K562 (cell line): ENCODE measurements around the gene ZNF655. TPM values are rescaled to one million over a fixed set of nuclear protein-coding genes. Genes with fewer than 3 reads are reported as not detected.

ENCODE experiments used
- ATAC-seq: fragments of 200-7000 bp; cut with Tn5 transposase; 3 replicates; pipeline ENCODE4 v1.9.1; 2020; ENCODE audit warnings: moderate library complexity
- BruUV-seq: library from RNA; stranded (reverse); fragments of 400-500 nt; replicated peaks from 2 replicates; lab custom pipeline; 2021; lab: Mats Ljungman, UMichigan
- CTCF ChIA-PET: fragments of 300-600 bp; formaldehyde crosslinking; extraction: SDS; loops from one replicate; lab custom pipeline; 2021; ENCODE audit warnings: low intra/inter-chr PET ratio; lab: Yijun Ruan, JAX
- POLR2A ChIA-PET: fragments of 300-600, 350-650 bp; sonication (Branson Sonifier 250); formaldehyde crosslinking; extraction: SDS; loops from one replicate; lab custom pipeline; 2021; ENCODE audit warnings: antibody characterized with exemption, inconsistent platforms; lab: Yijun Ruan, JAX
- DNase-seq, 4 experiments: peaks; one replicate each; pipeline versions ENCODE4 v3.0.0 to v3.0.0-alpha.2; 2011 to 2018; ENCODE audit warnings: low spot score in 3 of 4, mixed read lengths in 3 of 4; ENCODE audit errors: extremely low read depth in 1 of 4
- FAIRE-seq: peaks from 2 replicates; lab custom pipeline; 2011; peaks lifted over from hg19 to GRCh38; lab: Jason Lieb, UNC
- H2AFZ ChIP-seq: 2 replicates; pipeline ENCODE4 v1.6.0; 2011; ENCODE audit warnings: low read depth, low read length, control low read depth, inconsistent platforms
- H3K27ac ChIP-seq: fragments of 200-600 bp; 3 replicates; pipeline ENCODE4 v1.8.0; 2011; ENCODE audit warnings: low read depth, mild to moderate bottlenecking, control low read depth, inconsistent platforms, low read length, moderate library complexity, mixed read lengths; ENCODE audit errors: extremely low read depth
- H3K27me3 ChIP-seq, 2 experiments: fragments of 300-600 bp in 1 of 2; 2 replicates in 1 of 2; 3 replicates in 1 of 2; pipeline versions ENCODE4 v1.6.0 to v1.8.0; 2011; ENCODE audit warnings: inconsistent platforms in 2 of 2, low read length in 2 of 2, mild to moderate bottlenecking in 1 of 2, mixed read lengths in 1 of 2, moderate library complexity in 1 of 2; ENCODE audit not compliant: control insufficient read depth in 2 of 2, insufficient read depth in 2 of 2
- H3K36me3 ChIP-seq: fragments of 300-600 bp; 3 replicates; pipeline ENCODE4 v1.8.0; 2011; ENCODE audit warnings: mild to moderate bottlenecking, low read length, inconsistent platforms; ENCODE audit not compliant: control insufficient read depth, insufficient read depth
- H3K4me1 ChIP-seq, 2 experiments: fragments of 200-600 bp in 1 of 2; replicated peaks in 1 of 2; 2 replicates in 1 of 2; 3 replicates in 1 of 2; pipeline versions ENCODE4 v1.5.1 to v1.8.0; 2011; ENCODE audit warnings: inconsistent platforms in 2 of 2, low read length in 2 of 2, mild to moderate bottlenecking in 1 of 2, mixed read lengths in 1 of 2, moderate library complexity in 1 of 2; ENCODE audit not compliant: control insufficient read depth in 2 of 2, insufficient read depth in 2 of 2
- H3K4me2 ChIP-seq: 2 replicates; pipeline ENCODE4 v1.6.1; 2011; ENCODE audit warnings: low read length, control low read depth, inconsistent platforms, mixed read lengths; ENCODE audit not compliant: insufficient read depth
- H3K4me3 ChIP-seq: fragments of 200-600 bp; sonication (generic), shearing (Covaris generic); 2 replicates; pipeline ENCODE4 v1.5.1; 2016; ENCODE audit warnings: control low read depth, inconsistent platforms
- H3K79me2 ChIP-seq: fragments of 200-600 bp; 3 replicates; pipeline ENCODE4 v1.8.0; 2011; ENCODE audit warnings: low read length, inconsistent platforms; ENCODE audit not compliant: control insufficient read depth, insufficient read depth
- H3K9ac ChIP-seq, 2 experiments: 2 replicates each; pipeline versions ENCODE4 v1.6.0 to v1.6.1; 2011; ENCODE audit warnings: low read depth in 2 of 2, low read length in 2 of 2, control low read depth in 1 of 2, inconsistent platforms in 1 of 2, mild to moderate bottlenecking in 1 of 2, mixed read lengths in 1 of 2; ENCODE audit not compliant: insufficient read depth in 1 of 2
- H3K9me1 ChIP-seq: one replicate; pipeline ENCODE4 v1.6.0; 2011; ENCODE audit warnings: inconsistent platforms, mild to moderate bottlenecking, low read length, moderate library complexity; ENCODE audit not compliant: control insufficient read depth, insufficient read depth
- H3K9me3 ChIP-seq: replicated peaks from 2 replicates; pipeline ENCODE4 v1.5.1; 2011; ENCODE audit warnings: low read depth, low read length, inconsistent platforms; ENCODE audit not compliant: control insufficient read depth, insufficient read depth
- H4K20me1 ChIP-seq: replicated peaks from 2 replicates; pipeline ENCODE4 v1.6.1; 2011; ENCODE audit warnings: low read length, inconsistent platforms, mixed read lengths; ENCODE audit not compliant: control insufficient read depth, insufficient read depth
- ESRRA ChIP-seq: fragments of 450-650 bp; IDR thresholded peaks from 2 replicates; pipeline ENCODE4 v1.6.1; 2014; ENCODE audit warnings: low read depth, mild to moderate bottlenecking, moderate library complexity, borderline replicate concordance
- FOXK2 ChIP-seq, 2 experiments: fragments of 450-650 bp; IDR thresholded peaks in 1 of 2; conservative IDR thresholded peaks in 1 of 2; 2 replicates each; pipeline ENCODE4 v1.6.1; 2016; ENCODE audit warnings: low read depth in 2 of 2, mild to moderate bottlenecking in 1 of 2
- FOXM1 ChIP-seq, 2 experiments: fragments of 450-650 bp in 1 of 2; sonication (generic) in 1 of 2; formaldehyde crosslinking in 1 of 2; IDR thresholded peaks; 2 replicates each; pipeline versions ENCODE4 v1.6.1 to v1.9.0; 2017 to 2022; ENCODE audit warnings: low read depth in 2 of 2, mild to moderate bottlenecking in 2 of 2, missing genetic modification reagents in 1 of 2, moderate library complexity in 1 of 2
- RFX1 ChIP-seq: fragments of 450-650 bp; IDR thresholded peaks from 2 replicates; pipeline ENCODE4 v1.6.1; 2016; ENCODE audit warnings: mild to moderate bottlenecking, moderate library complexity
- SMARCC2 ChIP-seq: fragments of 450-650 bp; IDR thresholded peaks from 2 replicates; pipeline ENCODE4 v1.6.1; 2017; ENCODE audit warnings: antibody characterized with exemption, moderate library complexity, mild to moderate bottlenecking, low read depth
- ZBTB2 ChIP-seq: fragments of 450-650 bp; IDR thresholded peaks from 2 replicates; pipeline ENCODE4 v1.6.1; 2016; ENCODE audit warnings: antibody characterized with exemption
- ZNF121 ChIP-seq: sonication (generic); formaldehyde crosslinking; conservative IDR thresholded peaks from 2 replicates; pipeline ENCODE4 v1.8.0; 2022; ENCODE audit warnings: missing genetic modification reagents
- WGBS: fragments of 100-300 bp; shearing (Covaris generic); methylation state at CpG from one replicate; pipeline ENCODE4 v1.1.6; 2016; ENCODE audit warnings: low coverage, mixed read lengths; ENCODE audit not compliant: insufficient coverage; ENCODE audit errors: missing lambda C conversion rate; 5-methylcytosine and 5-hydroxymethylcytosine counted together
- in situ Hi-C: fragments of 300-500 bp; cut with MboI; formaldehyde crosslinking; loops from 4 replicates; pipeline ENCODE4 v1.15.0; 2018; ENCODE audit warnings: inconsistent platforms, mixed read lengths
- intact Hi-C: fragments of 100-400 bp; cut with micrococcal nuclease; formaldehyde crosslinking; loops from 2 replicates; pipeline ENCODE4 v1.14.2; 2022
- polyA plus RNA-seq, 8 experiments: library from polyadenylated mRNA; depleted of rRNA in 4 of 8; stranded (reverse) in 5 of 8; unstranded in 3 of 8; fragments of >200 nt; fragmentation: Nextera tagmentation in 2 of 8; fragmentation: Illumina TruSeq in 1 of 8; extraction: Ambion mirVana in 2 of 8; extraction: Trizol in 1 of 8; gene quantifications; 2 replicates each; pipeline versions ENCODE4 v1.2.1 to v1.2.3, GENCODE V29; 2011 to 2014; ENCODE audit warnings: inconsistent platforms in 1 of 8, missing spikeins in 1 of 8
- total RNA-seq, 7 experiments: library from RNA; depleted of rRNA in 6 of 7; stranded (reverse); fragments of >200 nt in 6 of 7; fragmentation: Illumina TruSeq in 2 of 7; extraction: Trizol in 2 of 7; gene quantifications; 2 replicates each; pipeline versions ENCODE4 v1.2.1 to v1.2.3, GENCODE V29; 2011 to 2021; ENCODE audit warnings: low replicate concordance in 1 of 7

ZNF655 gene
- total and polyA plus RNA-seq, 9 of the 15 experiments (the other 6 are each of a cell fraction or from before 2014, with no cell fraction given) = 25.7 to 130 (median 95.2) TPM

- H3K9ac ChIP-seq = no peak overlapping the region
- intact Hi-C loops (no loop called here), in situ Hi-C loops (no loop called here)
- no peak for ATAC-seq
- CTCF ChIA-PET = no interaction called here
- no peak overlapping the region for H3K27ac ChIP-seq
- no TSS peak for BruUV-seq
- POLR2A ChIA-PET = interaction anchor here (0.6 to 1.5 kb wide), 2 partner anchors 11 to 41 kb away, joined by 3 to 4 read pairs; partner anchors contain the start of gene ZSCAN25
- H3K27me3 ChIP-seq = peaks cover 4 to 34% of the 10 kb centered on the region in 2 experiments; a peak in 3 of 5 replicates
- H3K9me3 ChIP-seq = no peaks in the 10 kb centered on the region
- peaks cover 0 to 8% of the 10 kb centered on the region in 2 experiments; a peak in 2 of 5 replicates for H3K4me1 ChIP-seq
- H4K20me1 ChIP-seq = no peaks in the 10 kb centered on the region
- no peaks in the 10 kb centered on the region for H3K79me2 ChIP-seq
- WGBS = 23% methylated on average over 7 of the region's 7 CpGs
- TF ChIP-seq ZBTB2 (no peak), ZNF121 (peak; percentile 60; the same call in 1 of the 2 replicates), FOXM1 (IDR thresholded peaks at IDR 0.05; ENCODE audit: low read depth) (no peak), FOXM1 (CRISPR knock-in tag; IDR thresholded peaks at IDR 0.05; ENCODE audit: low read depth) (no peak), FOXK2 (conservative IDR thresholded peaks at IDR 0.05 in 1 of 2, IDR thresholded peaks at IDR 0.05 in 1 of 2; ENCODE audit: low read depth in 2 of 2) (no peak), ESRRA (no peak), SMARCC2 (no peak), RFX1 (no peak)
- TF ChIP-seq, all 486 proteins: peak for 1
- FAIRE-seq (no peak), DNase-seq (no peak)
- H3K36me3 ChIP-seq = no peaks in the 10 kb centered on the region
- no peak overlapping the region for H3K4me3 ChIP-seq
- H3K4me2 ChIP-seq = no peak overlapping the region
- H2AFZ ChIP-seq = no peak overlapping the region
- no peaks in the 10 kb centered on the region for H3K9me1 ChIP-seq
These were observed 47.1 kb downstream of the ZNF655 start for GRCh38 chr7:99605527-99605926.
